Common myeloid progenitor, CD34-positive (primary cell): ENCODE data around the gene SPIN4. TPM values are rescaled to one million over a fixed set of nuclear protein-coding genes. Genes with fewer than 3 reads are reported as not detected.
"Not testable (repeated sequence)": the region's sequence is repeated elsewhere in the genome, so short reads cannot be mapped to it uniquely, and the experiment has no call there.

ENCODE experiments used
- CTCF ChIA-PET: fragments of 350-600 bp; sonication (Branson Sonifier 250); formaldehyde crosslinking; loops from one replicate; lab custom pipeline; 2021; ENCODE audit warnings: antibody characterized with exemption; lab: Charles Lee
- POLR2A ChIA-PET: fragments of 350-600 bp; sonication (Branson Sonifier 250); formaldehyde crosslinking; loops from one replicate; lab custom pipeline; 2021; ENCODE audit warnings: antibody characterized with exemption; lab: Charles Lee
- DNase-seq, 3 donors: peaks; one replicate each; pipeline versions ENCODE4 v3.0.0 to v3.0.0-alpha.2; 2013
- H3K27ac ChIP-seq, 2 experiments: 1 replicate in 1 of 2; 2 replicates in 1 of 2; pipeline ENCODE4 v1.7.0; 2013; ENCODE audit warnings: inconsistent platforms in 2 of 2, low read length in 2 of 2, mild to moderate bottlenecking in 2 of 2, low read depth in 1 of 2, moderate library complexity in 1 of 2; ENCODE audit not compliant: severe bottlenecking in 2 of 2, insufficient read depth in 1 of 2, poor library complexity in 1 of 2
- H3K27me3 ChIP-seq, 5 experiments: replicated peaks in 2 of 5; 1 replicate in 3 of 5; 2 replicates in 2 of 5; pipeline versions ENCODE4 v1.6.1 to v1.7.0; 2013; ENCODE audit warnings: low read length in 4 of 5, mild to moderate bottlenecking in 2 of 5, moderate library complexity in 2 of 5, inconsistent platforms in 1 of 5; ENCODE audit not compliant: insufficient read depth in 5 of 5, control insufficient read depth in 4 of 5
- H3K36me3 ChIP-seq, 4 experiments: 1 replicate in 2 of 4; 2 replicates in 2 of 4; pipeline versions ENCODE4 v1.6.1 to v1.7.0; 2013; ENCODE audit warnings: low read length in 3 of 4, control low read depth in 1 of 4, mild to moderate bottlenecking in 1 of 4; ENCODE audit not compliant: control insufficient read depth in 4 of 4, insufficient read depth in 4 of 4
- H3K4me1 ChIP-seq, 4 experiments: 1 replicate in 3 of 4; 2 replicates in 1 of 4; pipeline versions ENCODE4 v1.6.1 to v1.7.1; 2013; ENCODE audit warnings: low read length in 3 of 4, mild to moderate bottlenecking in 3 of 4, control low read depth in 1 of 4, inconsistent platforms in 1 of 4, moderate library complexity in 1 of 4; ENCODE audit not compliant: control insufficient read depth in 4 of 4, insufficient read depth in 4 of 4; ENCODE audit errors: control extremely low read depth in 1 of 4
- H3K4me3 ChIP-seq, 7 experiments: 1 replicate in 4 of 7; 2 replicates in 3 of 7; pipeline versions ENCODE4 v1.5.1 to v1.7.0; 2013; ENCODE audit warnings: mild to moderate bottlenecking in 7 of 7, low read length in 6 of 7, moderate library complexity in 6 of 7, inconsistent platforms in 2 of 7, low read depth in 2 of 7, control low read depth in 1 of 7; ENCODE audit not compliant: insufficient read depth in 4 of 7, control insufficient read depth in 1 of 7; ENCODE audit errors: extremely low read depth in 1 of 7
- H3K9me3 ChIP-seq, 5 experiments: 1 replicate in 4 of 5; 2 replicates in 1 of 5; pipeline versions ENCODE4 v1.6.1 to v1.7.1; 2013; ENCODE audit warnings: low read length in 4 of 5, mild to moderate bottlenecking in 2 of 5, inconsistent platforms in 1 of 5, low read depth in 1 of 5, moderate library complexity in 1 of 5; ENCODE audit not compliant: control insufficient read depth in 4 of 5, insufficient read depth in 2 of 5; ENCODE audit errors: control extremely low read depth in 1 of 5
- WGBS: methylation state at CpG from one replicate; pipeline ENCODE4 v1.1.5; 2013; ENCODE audit not compliant: insufficient coverage; 5-methylcytosine and 5-hydroxymethylcytosine counted together
- polyA plus RNA-seq: library from polyadenylated mRNA; unstranded; fragments of 120-200 nt; gene quantifications from one replicate; pipeline ENCODE4 v1.2.1, GENCODE V29; 2013

Gene SPIN4
- polyA plus RNA-seq: 17.9 TPM

GRCh38 chrX:63350941-63351616 is at the start of gene SPIN4:
Gene SPIN4 (minus strand): TSS chrX:63351332. CDS start chrX:63350819, 513 bp downstream.
- WGBS: 34% methylated on average over 45 of the region's 58 CpGs
- peaks cover 6 to 32% (median 9%) of the 10 kb centered on the region in 4 experiments for H3K4me1 ChIP-seq
- H3K9me3 ChIP-seq: peaks cover 0 to 3% (median 0%) of the 10 kb centered on the region in 5 experiments
- peak within 1 kb of the TSS; percentile 59 to 92 (median 71) for H3K4me3 ChIP-seq
- DNase-seq: peak; percentile 79 to 91 (median 83)
- peaks cover 0 to 5% (median 0%) of the 10 kb centered on the region in 5 experiments for H3K27me3 ChIP-seq
- no peaks in the 10 kb centered on the region for H3K36me3 ChIP-seq
- CTCF ChIA-PET: no interaction called here
- POLR2A ChIA-PET: interaction anchor here (0.6 kb wide), 1 partner anchor 31 kb away, joined by 4 read pairs; no protein-coding TSS in a partner anchor
- peak within 1 kb of the TSS in 1 of 2 experiments; percentile 80 for H3K27ac ChIP-seq

GRCh38 chrX:63400340-63400739 is 49.2 kb upstream of the SPIN4 start:
- H3K36me3 ChIP-seq: no peaks in the 10 kb centered on the region
- ChIA-PET POLR2A (no interaction called here), CTCF (interaction anchor here (0.5 to 0.6 kb wide), 2 partner anchors 21 to 94 kb away, joined by 3 read pairs; no protein-coding TSS in a partner anchor)
- no peak overlapping the region for H3K4me3 ChIP-seq
- no peaks in the 10 kb centered on the region for H3K4me1 ChIP-seq
- H3K9me3 ChIP-seq: peaks cover 0 to 2% (median 0%) of the 10 kb centered on the region in 5 experiments
- H3K27ac ChIP-seq: no peak overlapping the region
- DNase-seq: no peak
- H3K27me3 ChIP-seq: no peaks in the 10 kb centered on the region

GRCh38 chrX:63394872-63395271 is 43.7 kb upstream of the SPIN4 start:
- H3K4me1 ChIP-seq: no peaks in the 10 kb centered on the region
- H3K36me3 ChIP-seq: no peaks in the 10 kb centered on the region
- no peak overlapping the region for H3K27ac ChIP-seq
- POLR2A ChIA-PET: no interaction called here
- no peak overlapping the region for H3K4me3 ChIP-seq
- H3K27me3 ChIP-seq: no peaks in the 10 kb centered on the region
- WGBS: 61% methylated on average over 2 of the region's 2 CpGs
- no peak for DNase-seq
- CTCF ChIA-PET: no interaction called here
- H3K9me3 ChIP-seq: peaks cover 0 to 4% (median 0%) of the 10 kb centered on the region in 5 experiments

GRCh38 chrX:63393094-63393493 is 42.0 kb upstream of the SPIN4 start:
- H3K4me1 ChIP-seq, H3K27me3 ChIP-seq, H3K4me3 ChIP-seq, POLR2A ChIA-PET, H3K27ac ChIP-seq, H3K9me3 ChIP-seq, H3K36me3 ChIP-seq, CTCF ChIA-PET, DNase-seq: not testable (repeated sequence)
- WGBS: 97% methylated on average over 13 of the region's 24 CpGs

- 75% methylated on average over 3 of the region's 3 CpGs for WGBS
- Histone ChIP-seq H3K9me3 (peaks cover 0 to 3% (median 0%) of the 10 kb centered on the region in 5 experiments), H3K4me1 (no peaks in the 10 kb centered on the region), H3K4me3 (no peak overlapping the region), H3K27me3 (no peaks in the 10 kb centered on the region), H3K36me3 (no peaks in the 10 kb centered on the region), H3K27ac (no peak overlapping the region)
- POLR2A ChIA-PET: no interaction called here
- DNase-seq: no peak
- CTCF ChIA-PET: no interaction called here
These were observed 36.3 kb upstream of the SPIN4 start for GRCh38 chrX:63387411-63387810.

- CTCF ChIA-PET, H3K9me3 ChIP-seq, POLR2A ChIA-PET, H3K4me1 ChIP-seq, H3K4me3 ChIP-seq, DNase-seq, H3K27ac ChIP-seq, H3K36me3 ChIP-seq, H3K27me3 ChIP-seq: not testable (repeated sequence)
These were observed 33.1 kb upstream of the SPIN4 start for GRCh38 chrX:63384263-63384662.

- H3K4me3 ChIP-seq, H3K27me3 ChIP-seq: not testable (repeated sequence)
These were observed 21.9 kb upstream of the SPIN4 start for GRCh38 chrX:63373012-63373411.

More at GRCh38 chrX:63373012-63373411, 21.9 kb upstream of the SPIN4 start:
- POLR2A ChIA-PET, DNase-seq, H3K27ac ChIP-seq, H3K36me3 ChIP-seq, CTCF ChIA-PET, H3K4me1 ChIP-seq, H3K9me3 ChIP-seq: not testable (repeated sequence)
- no CpG with 5 or more reads among the region's 3 CpGs for WGBS
